Neural progenitor cell (in vitro differentiated cells): Measurements from ENCODE around the gene NATD1.

Source experiments
- CTCF ChIP-seq: fragments of 200-600 bp; sonication (generic); IDR thresholded peaks from 2 replicates; pipeline ENCODE4 v1.5.1; 2017; ENCODE audit warnings: antibody characterized with exemption, mild to moderate bottlenecking
- EZH2 ChIP-seq: fragments of 200-600 bp; sonication (generic); IDR thresholded peaks from 2 replicates; pipeline ENCODE4 v1.6.1; 2017; ENCODE audit warnings: antibody characterized with exemption, mild to moderate bottlenecking, moderate library complexity

- no peak for TF ChIP-seq CTCF
- no peak for TF ChIP-seq EZH2
Measured at GRCh38 chr17:21301593-21302550, 48.7 kb upstream of the NATD1 start.
